Stimulated activated CD4-positive, alpha-beta T cell treated with anti-CD3 and anti-CD28 coated beads, Interleukin-4, amount 100 ng/mL, for 4 hours (primary cell): Measurements from ENCODE around the gene TLNRD1.

ENCODE experiments used
- DNase-seq, 2 experiments: peaks; one replicate each; pipeline ENCODE4 v3.0.0-alpha.2; 2020

The TLNRD1 gene

DNA sequence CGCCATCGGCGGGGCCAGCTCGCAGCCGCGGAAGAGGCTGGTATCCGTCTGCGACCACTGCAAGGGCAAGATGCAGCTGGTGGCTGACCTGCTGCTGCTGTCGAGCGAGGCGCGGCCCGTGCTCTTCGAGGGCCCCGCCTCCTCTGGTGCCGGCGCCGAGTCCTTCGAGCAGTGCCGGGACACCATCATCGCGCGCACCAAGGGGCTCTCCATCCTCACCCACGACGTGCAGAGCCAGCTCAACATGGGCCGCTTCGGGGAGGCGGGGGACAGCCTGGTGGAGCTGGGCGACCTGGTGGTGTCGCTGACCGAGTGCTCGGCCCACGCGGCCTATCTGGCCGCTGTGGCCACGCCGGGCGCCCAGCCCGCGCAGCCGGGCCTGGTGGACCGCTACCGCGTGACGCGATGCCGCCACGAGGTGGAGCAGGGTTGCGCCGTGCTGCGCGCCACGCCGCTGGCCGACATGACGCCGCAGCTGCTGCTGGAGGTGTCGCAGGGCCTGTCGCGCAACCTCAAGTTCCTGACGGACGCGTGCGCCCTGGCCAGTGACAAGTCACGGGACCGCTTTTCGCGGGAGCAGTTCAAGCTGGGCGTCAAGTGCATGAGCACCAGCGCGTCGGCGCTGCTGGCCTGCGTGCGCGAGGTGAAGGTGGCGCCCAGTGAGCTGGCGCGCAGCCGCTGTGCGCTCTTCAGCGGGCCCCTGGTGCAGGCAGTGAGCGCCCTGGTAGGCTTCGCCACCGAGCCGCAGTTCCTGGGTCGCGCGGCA is 1.8 kb downstream of the TLNRD1 start:
- no peak for DNase-seq

GRCh38 chr15:81003097-81003350 is 2.3 kb downstream of the TLNRD1 start:
- no peak for DNase-seq

- no peak for DNase-seq
Measured at GRCh38 chr15:81006124-81006523, 5.4 kb downstream of the TLNRD1 start.

GRCh38 chr15:81007428-81008064 is 6.8 kb downstream of the TLNRD1 start:
- no peak for DNase-seq

- DNase-seq, result no peak
Measured at GRCh38 chr15:81008312-81008711, 7.6 kb downstream of the TLNRD1 start.

GRCh38 chr15:81010086-81010485 is 9.4 kb downstream of the TLNRD1 start:
- DNase-seq, result no peak

DNA sequence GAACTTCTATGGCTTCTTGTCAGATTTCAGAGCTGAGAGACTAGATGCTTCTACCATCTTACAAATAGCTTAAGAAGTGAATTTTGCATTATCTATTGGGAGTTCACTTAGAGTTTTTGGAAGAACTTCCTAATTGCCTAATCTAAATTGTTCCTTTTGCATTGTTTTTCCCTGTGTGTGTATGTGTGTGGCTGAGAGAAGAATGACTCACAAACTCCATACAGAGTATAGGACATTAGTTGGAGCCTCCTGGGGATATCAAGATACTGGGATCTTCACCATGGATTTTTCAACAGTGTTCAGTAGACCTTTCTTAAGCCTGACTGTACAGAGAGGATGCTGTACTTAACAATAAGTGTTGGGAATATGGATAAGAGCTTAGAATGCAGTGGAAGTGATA is 10.9 kb downstream of the TLNRD1 start:
- DNase-seq, result no peak

DNA sequence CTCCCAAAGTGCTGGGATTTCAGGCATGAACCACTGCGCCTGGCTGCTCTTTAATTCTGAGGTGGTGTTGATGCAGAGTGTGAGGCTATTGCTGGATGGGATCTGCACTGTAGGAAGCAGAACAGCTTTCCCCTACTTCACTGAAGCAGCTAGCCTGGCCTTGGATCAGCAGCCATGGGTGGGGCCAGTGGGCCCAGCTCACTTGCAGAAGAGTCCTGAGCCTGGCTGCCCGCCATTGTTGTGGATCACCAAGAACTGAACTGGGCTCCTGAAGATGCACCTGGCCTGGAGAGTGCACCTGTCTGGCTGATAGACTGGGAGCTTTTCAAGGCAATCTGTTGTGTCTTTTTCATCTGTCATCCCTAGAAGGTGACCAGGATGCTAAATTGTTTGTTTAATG is 11.9 kb downstream of the TLNRD1 start:
- DNase-seq, result no peak

DNA sequence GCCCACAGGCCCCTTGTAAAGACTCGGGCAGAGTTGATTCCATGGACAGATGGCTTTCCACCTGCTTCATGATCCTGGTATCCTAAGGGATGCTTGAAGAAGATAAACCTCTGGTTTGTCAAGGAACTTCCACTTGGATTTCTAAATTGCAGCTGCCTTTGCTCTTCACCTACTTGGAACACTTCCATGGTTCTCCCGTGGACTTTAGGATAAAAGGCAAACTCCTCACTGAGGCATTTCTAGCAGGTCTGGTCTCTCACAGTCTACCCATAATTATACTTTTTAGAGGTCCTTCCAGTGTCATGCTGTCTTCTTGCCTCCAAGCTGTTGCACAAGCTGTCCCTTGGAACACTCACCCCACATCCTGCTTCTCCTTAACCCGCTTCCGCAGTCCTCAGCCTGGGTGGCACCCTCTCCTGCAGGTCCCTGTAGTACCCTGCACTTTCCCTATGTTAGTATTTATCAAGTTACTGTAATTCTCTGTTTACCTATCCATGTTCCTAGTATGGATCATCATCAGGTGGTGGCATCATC is 12.7 kb downstream of the TLNRD1 start:
- DNase-seq, result no peak

DNA sequence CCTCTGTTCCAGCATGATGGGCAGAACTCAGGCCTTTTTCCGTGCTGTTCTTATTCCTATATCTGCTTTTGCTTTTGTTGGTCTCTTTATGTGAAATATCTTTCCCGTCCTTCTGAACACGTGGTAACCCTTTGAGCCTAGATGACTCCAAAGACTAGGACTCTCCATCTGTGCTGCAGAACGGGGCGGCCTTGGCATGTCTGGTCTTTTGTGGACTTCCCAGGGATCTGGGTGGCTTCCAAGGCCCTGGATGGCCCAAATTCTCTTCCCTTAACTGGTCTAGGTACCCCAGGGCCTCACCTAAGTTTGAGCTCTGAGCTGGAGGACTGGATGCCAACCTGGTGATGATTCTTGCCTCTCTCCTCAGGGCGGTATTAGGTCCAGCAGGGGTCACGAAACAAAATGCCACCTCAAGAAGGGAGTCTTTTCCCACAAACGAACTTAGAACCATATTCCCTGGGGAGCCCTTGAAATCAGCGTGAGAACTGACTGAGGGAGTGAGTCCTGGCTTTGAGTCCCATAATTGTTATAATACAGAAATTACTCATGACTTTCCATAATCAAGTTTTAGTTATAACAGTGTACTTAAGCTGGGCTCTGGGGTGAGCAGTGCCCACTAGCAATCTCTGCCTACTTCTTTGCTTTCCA is 13.8 kb downstream of the TLNRD1 start:
- DNase-seq, result no peak

GRCh38 chr15:81015621-81016488 is 15.1 kb downstream of the TLNRD1 start:
- no peak for DNase-seq

- no peak for DNase-seq
Measured at GRCh38 chr15:81016489-81017068, 15.9 kb downstream of the TLNRD1 start.

DNA sequence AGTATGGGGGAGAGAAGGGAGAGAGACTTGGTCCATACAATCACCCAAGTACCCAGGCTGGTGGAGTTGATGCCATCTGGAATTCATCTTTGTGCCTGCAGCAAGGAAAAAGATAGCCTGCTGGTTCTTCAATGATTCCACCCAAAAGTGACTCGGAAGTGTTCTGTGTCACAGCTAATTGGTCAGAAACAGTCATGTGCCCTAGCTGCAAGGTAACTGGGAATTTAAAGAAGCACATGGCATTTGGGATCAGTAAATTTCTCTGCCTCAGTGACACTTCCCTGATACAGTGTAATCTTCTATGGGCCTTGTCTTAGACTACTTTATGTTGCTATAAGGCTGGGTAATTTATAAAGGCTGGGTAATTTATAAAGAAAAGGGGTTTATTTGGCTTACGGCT is 17.5 kb downstream of the TLNRD1 start:
- DNase-seq, result no peak

GRCh38 chr15:81021321-81021720 is 20.6 kb downstream of the TLNRD1 start:
- DNase-seq, result no peak

- no peak for DNase-seq
Measured at GRCh38 chr15:81023483-81024264, 23.0 kb downstream of the TLNRD1 start.

DNA sequence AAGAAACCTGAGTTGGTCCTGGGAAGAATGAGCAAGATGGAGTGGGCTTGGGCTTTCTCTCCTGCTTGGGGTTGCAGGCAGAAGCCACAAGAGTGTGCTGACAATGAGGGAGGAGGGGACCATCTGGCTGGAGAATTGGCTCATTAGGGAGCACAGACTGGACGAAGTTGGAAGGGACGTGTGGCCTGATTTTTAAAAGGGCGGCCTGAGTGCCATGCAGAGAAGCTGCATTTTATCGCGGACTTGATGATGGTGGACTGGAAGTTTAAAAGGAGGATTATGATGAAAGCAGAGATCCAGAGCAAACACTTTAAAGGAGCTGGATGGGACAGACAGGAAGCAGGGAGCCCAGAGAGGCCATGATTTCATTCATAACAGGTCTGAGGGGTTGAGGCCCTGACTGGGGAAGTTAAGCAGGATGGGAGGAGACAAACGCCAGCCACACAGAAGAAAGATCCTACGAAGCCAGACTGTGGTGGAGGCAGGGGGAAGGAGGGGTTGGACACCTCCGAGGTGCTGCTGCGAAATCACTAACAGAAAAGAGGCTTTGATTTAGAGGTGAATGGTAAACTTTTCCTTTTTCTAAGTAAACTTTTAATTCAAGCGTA is 23.6 kb downstream of the TLNRD1 start:
- no peak for DNase-seq

DNA sequence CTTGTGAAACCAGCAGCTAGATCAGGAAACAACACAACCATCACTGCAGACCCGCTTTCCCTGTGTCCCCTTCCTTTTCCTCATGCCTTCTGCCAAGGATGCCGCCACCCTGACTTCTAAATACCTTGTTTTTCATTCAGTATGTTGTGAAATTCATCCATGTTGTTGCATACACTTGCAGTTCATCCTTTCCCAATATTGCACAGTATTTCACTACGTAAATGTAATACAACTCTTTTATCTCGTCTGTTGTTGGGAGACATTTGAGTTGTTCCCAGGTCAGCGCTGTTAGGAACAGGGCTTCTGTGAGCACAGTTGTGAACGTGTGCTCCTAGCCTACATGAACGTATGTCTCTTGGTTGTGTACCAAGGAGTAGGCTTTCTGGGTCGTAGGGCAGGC is 24.2 kb downstream of the TLNRD1 start:
- DNase-seq, result no peak

DNA sequence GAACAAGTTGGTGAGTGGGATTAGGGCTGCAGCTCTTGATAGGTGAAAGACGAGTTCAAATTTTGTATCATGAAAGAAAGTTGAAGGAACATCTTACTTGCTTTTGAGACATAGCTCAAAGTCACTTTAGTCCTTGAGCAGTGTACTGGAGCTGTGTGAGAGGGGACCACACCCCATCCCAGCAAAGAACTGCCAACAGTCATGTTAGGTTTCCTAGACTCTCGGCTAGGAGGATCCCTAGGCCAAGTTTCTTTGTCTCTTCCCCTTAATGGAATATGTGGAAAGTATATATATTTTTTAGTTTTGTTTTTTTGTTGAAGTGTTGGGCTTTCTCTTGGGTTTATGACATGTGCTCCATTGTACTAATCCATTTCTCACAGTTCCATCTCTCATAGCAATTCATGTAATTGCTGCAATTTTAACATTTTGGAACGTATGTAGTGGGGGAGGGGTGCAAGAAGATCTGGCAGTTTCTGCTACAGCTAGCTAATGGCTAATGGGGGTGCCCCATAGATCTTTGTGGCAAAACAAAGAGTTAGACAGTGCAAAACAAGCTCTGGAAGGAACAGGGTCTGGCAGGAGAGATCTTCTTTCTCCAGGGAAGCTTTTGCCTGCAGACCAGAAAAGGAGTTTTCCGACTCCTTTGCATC is 25.1 kb downstream of the TLNRD1 start:
- no peak for DNase-seq

- DNase-seq, result no peak
Measured at GRCh38 chr15:81026836-81027599, 26.3 kb downstream of the TLNRD1 start.
